Keratinocyte (primary cell): Measurements from ENCODE around the gene LRP1B. TPM values are rescaled to one million over a fixed set of nuclear protein-coding genes. Genes with fewer than 3 reads are reported as not detected.

Source experiments
- DNase-seq: peaks from one replicate; pipeline ENCODE4 v3.0.0-alpha.2; 2011; ENCODE audit warnings: low read depth, missing footprints, low spot score
- FAIRE-seq: peaks from 2 replicates; lab custom pipeline; 2011; peaks lifted over from hg19 to GRCh38; lab: Jason Lieb, UNC
- H2AFZ ChIP-seq: 2 replicates; pipeline ENCODE4 v1.6.0; 2012; ENCODE audit warnings: low read length, control low read depth, inconsistent platforms; ENCODE audit not compliant: control insufficient read depth
- H3K27ac ChIP-seq: 2 replicates; pipeline ENCODE4 v1.5.1; 2011; ENCODE audit warnings: low read length; ENCODE audit not compliant: control insufficient read depth, insufficient read depth
- H3K27me3 ChIP-seq: 3 replicates; pipeline ENCODE4 v1.6.0; 2011; ENCODE audit warnings: low read length; ENCODE audit not compliant: control insufficient read depth, insufficient read depth; ENCODE audit errors: extremely low read depth
- H3K36me3 ChIP-seq, 2 experiments: 2 replicates in 1 of 2; 3 replicates in 1 of 2; pipeline ENCODE4 v1.5.1; 2011; ENCODE audit warnings: low read length in 2 of 2, mild to moderate bottlenecking in 1 of 2; ENCODE audit not compliant: control insufficient read depth in 2 of 2, insufficient read depth in 2 of 2; ENCODE audit errors: extremely low read depth in 1 of 2
- H3K4me1 ChIP-seq: 3 replicates; pipeline ENCODE4 v1.5.1; 2011; ENCODE audit warnings: low read length; ENCODE audit not compliant: control insufficient read depth, insufficient read depth; ENCODE audit errors: extremely low read depth
- H3K4me2 ChIP-seq: 3 replicates; pipeline ENCODE4 v1.6.0; 2011; ENCODE audit warnings: low read depth, low read length; ENCODE audit not compliant: control insufficient read depth, insufficient read depth; ENCODE audit errors: extremely low read depth
- H3K4me3 ChIP-seq, 3 experiments: fragments of 200-600 bp in 1 of 3; sonication (generic) in 1 of 3; 2 replicates in 2 of 3; 3 replicates in 1 of 3; pipeline ENCODE4 v1.5.1; 2011 to 2016; ENCODE audit warnings: low read length in 3 of 3, mild to moderate bottlenecking in 3 of 3, control low read depth in 2 of 3, inconsistent platforms in 1 of 3, low read depth in 1 of 3, mixed read lengths in 1 of 3, mixed run types in 1 of 3, moderate library complexity in 1 of 3; ENCODE audit not compliant: control insufficient read depth in 2 of 3, insufficient read depth in 2 of 3; ENCODE audit errors: extremely low read depth in 1 of 3
- H3K79me2 ChIP-seq: 2 replicates; pipeline ENCODE4 v1.6.0; 2012; ENCODE audit warnings: low read length; ENCODE audit not compliant: control insufficient read depth, insufficient read depth
- H3K9ac ChIP-seq: 3 replicates; pipeline ENCODE4 v1.6.0; 2011; ENCODE audit warnings: low read length; ENCODE audit not compliant: control insufficient read depth, insufficient read depth; ENCODE audit errors: extremely low read depth
- H3K9me1 ChIP-seq: 3 replicates; pipeline ENCODE4 v1.6.0; 2011; ENCODE audit warnings: low read length; ENCODE audit not compliant: control insufficient read depth, insufficient read depth; ENCODE audit errors: extremely low read depth
- H3K9me3 ChIP-seq: 2 replicates; pipeline ENCODE4 v1.5.1; 2012; ENCODE audit warnings: low read depth, low read length; ENCODE audit not compliant: control insufficient read depth
- H4K20me1 ChIP-seq: 3 replicates; pipeline ENCODE4 v1.6.0; 2011; ENCODE audit warnings: low read length; ENCODE audit not compliant: control insufficient read depth, insufficient read depth; ENCODE audit errors: extremely low read depth
- CTCF ChIP-seq, 3 experiments: IDR thresholded peaks in 1 of 3; conservative IDR thresholded peaks in 1 of 3; optimal IDR thresholded peaks in 1 of 3; 2 replicates in 2 of 3; 3 replicates in 1 of 3; pipeline versions ENCODE3 to v1.5.1; 2011; ENCODE audit warnings: low read length in 3 of 3, mild to moderate bottlenecking in 3 of 3, moderate library complexity in 2 of 3, control low read depth in 1 of 3, inconsistent platforms in 1 of 3; ENCODE audit not compliant: insufficient read depth in 2 of 3; ENCODE audit errors: extremely low read depth in 1 of 3
- EZH2 ChIP-seq: IDR thresholded peaks from one replicate; pipeline ENCODE4 v1.6.1; 2012; ENCODE audit warnings: inconsistent platforms, mild to moderate bottlenecking, low read length, moderate library complexity
- dilution Hi-C: fragments of 300-500 bp; cut with MboI; formaldehyde crosslinking; loops from one replicate; pipeline ENCODE4 v1.7.0; 2020; ENCODE audit warnings: low sequenced_read_pairs; ENCODE audit not compliant: extremely low pct_ligation_motif_present
- polyA plus RNA-seq, 5 experiments: library from polyadenylated mRNA; depleted of rRNA in 3 of 5; stranded (reverse) in 3 of 5; stranded (forward) in 1 of 5; unstranded in 1 of 5; fragments of >200 nt; gene quantifications; 1 replicate in 1 of 5; 2 replicates in 3 of 5; 3 replicates in 1 of 5; pipeline versions ENCODE4 v1.2.1 to v1.2.3, GENCODE V29; 2011 to 2012; ENCODE audit warnings: missing spikeins in 2 of 5, low read depth in 1 of 5, low replicate concordance in 1 of 5

LRP1B gene
- polyA plus RNA-seq, 1 donor (not counting 4 experiments of a cell fraction or from before 2014, with no cell fraction given): not detected

DNA sequence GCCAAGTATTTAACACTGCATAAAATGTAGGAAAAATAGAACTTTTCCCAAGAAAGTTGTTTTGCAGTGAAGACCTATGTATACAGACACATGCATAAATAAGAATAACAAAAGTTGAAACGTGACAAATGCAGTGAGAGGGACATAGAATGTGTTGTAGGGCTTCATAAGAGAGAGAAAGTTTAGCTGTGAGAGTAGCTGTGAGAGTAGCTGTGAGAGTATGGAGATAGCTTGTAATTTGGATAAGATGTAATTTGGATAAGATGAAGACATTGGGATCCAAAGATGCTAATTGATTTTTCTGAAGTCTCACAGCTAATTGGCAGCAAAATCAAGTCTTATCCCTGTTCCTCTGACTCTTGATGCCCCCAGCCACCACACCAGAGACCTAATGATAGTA lies 170.9 kb downstream of the LRP1B start:
- no peak for DNase-seq
- no peaks in the 10 kb centered on the region for H3K9me3 ChIP-seq
- no peaks in the 10 kb centered on the region for H3K9me1 ChIP-seq
- no peak overlapping the region for H3K4me2 ChIP-seq
- dilution Hi-C loops: no loop called here
- no peak overlapping the region for H3K4me3 ChIP-seq
- TF ChIP-seq CTCF (optimal IDR thresholded peaks at IDR 0.05 in 1 of 3, IDR thresholded peaks at IDR 0.05 in 1 of 3, conservative IDR thresholded peaks at IDR 0.05 in 1 of 3; ENCODE audit: extremely low read depth in 1 of 3, insufficient read depth in 2 of 3, low read length in 3 of 3) (no peak), EZH2 (no peak)
- no peak overlapping the region for H3K27ac ChIP-seq
- H3K36me3 ChIP-seq: no peaks in the 10 kb centered on the region
- H3K79me2 ChIP-seq: no peaks in the 10 kb centered on the region
- H2AFZ ChIP-seq: no peak overlapping the region
- no peak overlapping the region for H3K9ac ChIP-seq
- H4K20me1 ChIP-seq: no peaks in the 10 kb centered on the region
- FAIRE-seq: no peak
- H3K4me1 ChIP-seq: no peaks in the 10 kb centered on the region
- no peaks in the 10 kb centered on the region for H3K27me3 ChIP-seq

DNA sequence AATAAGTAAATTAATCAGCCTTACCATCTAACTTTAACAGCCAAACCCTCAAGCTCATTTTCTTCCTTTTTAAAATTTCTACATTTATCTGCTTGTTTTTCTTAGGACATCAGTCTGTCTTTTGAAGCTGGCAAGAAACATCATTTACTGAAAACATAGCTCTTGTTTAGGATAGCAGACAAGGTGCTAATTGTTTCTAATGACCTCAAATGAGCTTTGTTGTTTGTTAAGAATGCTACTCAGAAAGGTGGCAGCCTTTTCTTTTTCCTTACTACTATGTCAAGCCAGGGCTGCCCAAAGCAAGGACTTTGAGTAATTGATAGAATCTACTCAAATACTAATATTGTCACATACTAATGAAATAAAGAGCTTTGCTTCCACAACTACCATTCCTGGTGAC lies 171.8 kb downstream of the LRP1B start:
- H3K79me2 ChIP-seq: no peaks in the 10 kb centered on the region
- DNase-seq (no peak), FAIRE-seq (no peak)
- no peaks in the 10 kb centered on the region for H3K4me1 ChIP-seq
- no peak overlapping the region for H3K27ac ChIP-seq
- H3K9me1 ChIP-seq: no peaks in the 10 kb centered on the region
- dilution Hi-C loops: no loop called here
- no peak overlapping the region for H3K4me2 ChIP-seq
- H3K9me3 ChIP-seq: no peaks in the 10 kb centered on the region
- no peaks in the 10 kb centered on the region for H3K36me3 ChIP-seq
- no peak overlapping the region for H3K9ac ChIP-seq
- TF ChIP-seq CTCF (optimal IDR thresholded peaks at IDR 0.05 in 1 of 3, IDR thresholded peaks at IDR 0.05 in 1 of 3, conservative IDR thresholded peaks at IDR 0.05 in 1 of 3; ENCODE audit: extremely low read depth in 1 of 3, insufficient read depth in 2 of 3, low read length in 3 of 3) (no peak), EZH2 (no peak)
- H4K20me1 ChIP-seq: no peaks in the 10 kb centered on the region
- H3K4me3 ChIP-seq: no peak overlapping the region
- no peaks in the 10 kb centered on the region for H3K27me3 ChIP-seq
- H2AFZ ChIP-seq: no peak overlapping the region
